ENCODE data around the gene KCTD1.

The KCTD1 gene

DNA sequence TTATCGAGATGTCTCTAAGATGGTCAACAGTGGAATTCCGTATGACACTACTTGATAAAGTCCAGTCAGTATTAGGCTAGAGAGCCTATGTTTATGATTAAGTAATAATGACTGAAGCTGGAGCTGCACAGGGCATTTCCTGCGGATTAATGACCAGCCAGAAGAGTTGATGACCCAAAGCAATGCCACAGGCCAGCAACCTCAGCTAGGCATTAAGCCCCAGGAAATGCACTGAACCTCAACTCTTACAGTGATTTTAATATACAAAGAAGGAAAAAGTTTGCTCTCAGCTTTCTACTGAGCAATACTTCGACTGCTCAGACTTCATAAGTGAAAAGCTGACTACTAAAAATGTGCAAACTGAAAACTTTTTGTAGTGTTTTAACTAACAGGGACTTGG, 3.9 kb downstream of the KCTD1 start:
- TF ChIP-seq HDGF (IDR thresholded peaks at IDR 0.05; ENCODE audit: borderline replicate concordance) (no peak), FOXK2 (IDR thresholded peaks at IDR 0.05) (no peak), ZNF384 (IDR thresholded peaks at IDR 0.05) (no peak), NFRKB (IDR thresholded peaks at IDR 0.05) (no peak), FOXA1 (IDR thresholded peaks at IDR 0.05) (no peak), SP1 (IDR thresholded peaks at IDR 0.05) (no peak), TARDBP (IDR thresholded peaks at IDR 0.05) (no peak), CTBP1 (IDR thresholded peaks at IDR 0.05; ENCODE audit: borderline replicate concordance) (no peak), LEF1 (IDR thresholded peaks at IDR 0.05; ENCODE audit: borderline replicate concordance) (no peak)
- TF ChIP-seq, protein P1, sequence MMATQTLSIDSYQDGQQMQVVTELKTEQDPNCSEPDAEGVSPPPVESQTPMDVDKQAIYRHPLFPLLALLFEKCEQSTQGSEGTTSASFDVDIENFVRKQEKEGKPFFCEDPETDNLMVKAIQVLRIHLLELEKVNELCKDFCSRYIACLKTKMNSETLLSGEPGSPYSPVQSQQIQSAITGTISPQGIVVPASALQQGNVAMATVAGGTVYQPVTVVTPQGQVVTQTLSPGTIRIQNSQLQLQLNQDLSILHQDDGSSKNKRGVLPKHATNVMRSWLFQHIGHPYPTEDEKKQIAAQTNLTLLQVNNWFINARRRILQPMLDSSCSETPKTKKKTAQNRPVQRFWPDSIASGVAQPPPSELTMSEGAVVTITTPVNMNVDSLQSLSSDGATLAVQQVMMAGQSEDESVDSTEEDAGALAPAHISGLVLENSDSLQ (IDR thresholded peaks at IDR 0.05), result no peak
- CTCF ChIA-PET, result no interaction called here
- POLR2A ChIA-PET, result no interaction called here
- DNase-seq (ENCODE audit: extremely low spot score), result no peak

DNA sequence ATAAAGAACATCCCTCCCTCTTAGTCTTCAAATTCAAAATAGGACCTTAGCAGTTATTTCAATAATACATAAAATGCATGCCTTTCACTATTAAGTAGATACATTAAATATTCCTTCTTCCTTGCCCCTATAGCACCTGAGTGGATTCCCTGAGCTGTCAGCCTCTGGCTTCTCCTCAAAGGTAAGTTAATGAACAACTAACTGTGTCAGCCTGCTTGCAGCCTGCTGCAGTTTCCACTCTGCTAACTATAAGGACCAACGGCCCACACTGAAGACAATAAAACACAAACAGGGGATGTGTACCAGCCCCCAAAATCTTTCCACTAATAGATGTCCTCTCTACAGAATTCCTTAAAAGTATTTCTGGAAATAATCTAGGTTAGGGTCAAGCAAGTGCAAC, 5.0 kb downstream of the KCTD1 start:
- no peak for DNase-seq (ENCODE audit: extremely low spot score)
- TF ChIP-seq ZNF384 (IDR thresholded peaks at IDR 0.05) (no peak), TARDBP (IDR thresholded peaks at IDR 0.05) (no peak), FOXK2 (IDR thresholded peaks at IDR 0.05) (no peak), CTBP1 (IDR thresholded peaks at IDR 0.05; ENCODE audit: borderline replicate concordance) (no peak), L3MBTL2 (conservative IDR thresholded peaks at IDR 0.05) (no peak), ELF4 (IDR thresholded peaks at IDR 0.05) (no peak), HDGF (IDR thresholded peaks at IDR 0.05; ENCODE audit: borderline replicate concordance) (no peak), NFRKB (IDR thresholded peaks at IDR 0.05) (no peak), FOXM1 (IDR thresholded peaks at IDR 0.05; ENCODE audit: borderline replicate concordance) (no peak), ARNT (IDR thresholded peaks at IDR 0.05) (no peak), SP1 (IDR thresholded peaks at IDR 0.05) (no peak), FOXA1 (IDR thresholded peaks at IDR 0.05) (no peak), BHLHE40 (IDR thresholded peaks at IDR 0.05; ENCODE audit: borderline replicate concordance) (no peak), SUZ12 (IDR thresholded peaks at IDR 0.05) (no peak), LEF1 (IDR thresholded peaks at IDR 0.05; ENCODE audit: borderline replicate concordance) (no peak)
- TF ChIP-seq, protein P1 (IDR thresholded peaks at IDR 0.05), result no peak
- ChIA-PET POLR2A (no interaction called here), CTCF (interaction anchor here (0.6 kb wide), 1 partner anchor 1304 kb away, joined by 3 read pairs; no protein-coding TSS in a partner anchor)

DNA sequence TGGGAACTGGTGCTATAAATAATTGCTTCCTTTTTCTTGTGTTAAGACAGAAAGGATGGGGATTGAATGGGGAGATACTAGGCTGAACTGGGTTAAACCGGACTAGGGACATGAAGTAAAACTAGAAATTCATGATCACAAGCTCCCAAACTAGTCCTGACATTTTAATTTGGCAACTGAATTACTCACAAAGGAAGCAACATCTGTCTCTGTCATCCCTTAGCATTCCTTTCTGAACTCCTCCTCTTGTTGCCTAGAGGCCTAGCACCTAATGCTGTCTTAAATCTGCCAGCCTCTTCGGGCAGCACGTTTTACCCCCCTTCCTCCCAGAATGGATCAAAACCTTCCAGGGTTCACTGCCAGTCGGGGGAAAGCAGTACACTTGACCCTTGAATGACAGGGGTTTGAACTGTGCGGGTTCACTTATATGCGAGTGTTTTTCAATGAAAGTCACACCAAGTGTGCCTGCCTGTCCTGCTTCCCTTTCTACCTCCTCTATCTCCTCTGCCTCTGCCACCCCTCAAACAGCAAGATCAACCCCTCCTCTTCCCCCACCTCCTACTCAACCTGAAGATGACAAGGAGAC, 8.2 kb downstream of the KCTD1 start:
- no peak for DNase-seq (ENCODE audit: extremely low spot score)
- no peak for TF ChIP-seq BHLHE40 (IDR thresholded peaks at IDR 0.05; ENCODE audit: borderline replicate concordance)
- TF ChIP-seq, protein P1 (IDR thresholded peaks at IDR 0.05), result peak; percentile 41
- ChIA-PET CTCF (no interaction called here), POLR2A (interaction anchor here (1.2 kb wide), 1 partner anchor 10 kb away, joined by 3 read pairs; no protein-coding TSS in a partner anchor)

DNA sequence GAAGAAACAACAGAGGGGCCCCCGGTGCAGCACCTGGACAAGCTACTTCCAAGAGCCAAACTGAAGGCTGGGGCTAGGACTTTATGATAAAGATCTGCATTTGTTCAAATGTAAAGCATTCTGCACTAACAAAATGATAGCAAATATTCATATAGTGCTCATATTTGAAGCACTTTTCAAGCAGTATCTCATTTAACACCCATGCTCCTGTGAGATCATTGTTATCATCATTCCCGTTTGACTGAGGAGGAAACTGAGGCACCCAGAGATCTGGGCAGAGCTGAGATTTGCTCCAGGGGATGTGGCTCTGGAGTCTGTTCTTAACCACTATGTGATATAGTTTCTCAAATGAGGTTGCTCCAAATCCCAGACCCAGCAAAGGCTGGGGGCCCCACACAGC, 9.8 kb downstream of the KCTD1 start:
- no peak for DNase-seq (ENCODE audit: extremely low spot score)
- CTCF ChIA-PET, result no interaction called here
- POLR2A ChIA-PET, result interaction anchor here (1.2 to 1.7 kb wide), 2 partner anchors 10 to 11 kb away, joined by 3 to 5 read pairs; partner anchors contain the start of gene KCTD1
- TF ChIP-seq CTBP1 (IDR thresholded peaks at IDR 0.05; ENCODE audit: borderline replicate concordance) (no peak), ELF4 (IDR thresholded peaks at IDR 0.05) (no peak), L3MBTL2 (conservative IDR thresholded peaks at IDR 0.05) (no peak), ZNF384 (IDR thresholded peaks at IDR 0.05) (no peak), FOXK2 (IDR thresholded peaks at IDR 0.05) (no peak), NFRKB (IDR thresholded peaks at IDR 0.05) (no peak), SUZ12 (IDR thresholded peaks at IDR 0.05) (no peak), BHLHE40 (IDR thresholded peaks at IDR 0.05; ENCODE audit: borderline replicate concordance) (no peak), ARNT (IDR thresholded peaks at IDR 0.05) (no peak), HDGF (IDR thresholded peaks at IDR 0.05; ENCODE audit: borderline replicate concordance) (no peak), FOXA1 (IDR thresholded peaks at IDR 0.05) (no peak), SP1 (IDR thresholded peaks at IDR 0.05) (no peak), LEF1 (IDR thresholded peaks at IDR 0.05; ENCODE audit: borderline replicate concordance) (no peak), TARDBP (IDR thresholded peaks at IDR 0.05) (no peak), FOXM1 (IDR thresholded peaks at IDR 0.05; ENCODE audit: borderline replicate concordance) (no peak)
- TF ChIP-seq, protein P1 (IDR thresholded peaks at IDR 0.05), result no peak

DNA sequence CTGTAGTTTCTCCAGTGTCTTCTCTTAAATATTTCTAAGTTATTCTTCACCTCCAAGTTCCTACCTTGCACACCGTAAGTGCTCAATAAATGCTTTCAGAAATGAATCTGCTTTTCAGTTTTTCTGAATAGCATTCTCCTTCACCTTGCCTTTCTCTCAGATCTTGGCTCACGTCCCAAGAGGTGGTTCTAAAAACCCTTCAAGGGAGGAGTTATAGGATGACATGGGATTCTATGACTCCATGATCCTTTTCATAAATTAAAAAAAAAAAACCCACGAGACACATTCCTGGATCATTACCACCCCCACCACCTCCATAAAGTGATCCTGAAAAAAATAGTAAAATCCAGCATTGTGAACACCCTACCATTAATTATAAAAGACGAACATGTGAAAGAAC, 11.7 kb downstream of the KCTD1 start:
- CTCF ChIA-PET, result no interaction called here
- no peak for TF ChIP-seq SP1 (IDR thresholded peaks at IDR 0.05)
- no peak for TF ChIP-seq ARNT (IDR thresholded peaks at IDR 0.05)
- no peak for TF ChIP-seq HDGF (IDR thresholded peaks at IDR 0.05; ENCODE audit: borderline replicate concordance)
- TF ChIP-seq SUZ12 (IDR thresholded peaks at IDR 0.05), result no peak
- TF ChIP-seq TARDBP (IDR thresholded peaks at IDR 0.05), result no peak
- TF ChIP-seq ZNF384 (IDR thresholded peaks at IDR 0.05), result 0 out of 2 replicates have a peak, but pooled peaks have one; percentile 21
- no peak for TF ChIP-seq FOXA1 (IDR thresholded peaks at IDR 0.05)
- TF ChIP-seq, protein P1 (IDR thresholded peaks at IDR 0.05), result no peak
- no peak for TF ChIP-seq BHLHE40 (IDR thresholded peaks at IDR 0.05; ENCODE audit: borderline replicate concordance)
- DNase-seq (ENCODE audit: extremely low spot score), result no peak
- POLR2A ChIA-PET, result interaction anchor here (1.2 kb wide), 1 partner anchor 9 kb away, joined by 4 read pairs; no protein-coding TSS in a partner anchor
